Loucy (cell line): ENCODE measurements around the gene SLC17A1.

Experiments
- H2AFZ ChIP-seq: fragments of 200-600 bp; sonication (generic); 2 replicates; pipeline ENCODE4 v1.6.0; 2016; ENCODE audit warnings: antibody characterized with exemption, mild to moderate bottlenecking, low read length, moderate library complexity
- H3F3A ChIP-seq: fragments of 200-600 bp; 2 replicates; pipeline ENCODE4 v1.6.0; 2016; ENCODE audit warnings: antibody characterized with exemption, low read depth, mild to moderate bottlenecking
- H3K27me3 ChIP-seq: fragments of 200-600 bp; sonication (generic); 2 replicates; pipeline ENCODE4 v1.6.1; 2014; ENCODE audit warnings: low read length, mild to moderate bottlenecking; ENCODE audit not compliant: insufficient read depth, poor library complexity, severe bottlenecking
- H3K36me3 ChIP-seq: fragments of 200-600 bp; sonication (generic); 2 replicates; pipeline ENCODE4 v1.6.1; 2016; ENCODE audit warnings: low read length; ENCODE audit not compliant: insufficient read depth
- H3K4me1 ChIP-seq: fragments of 200-600 bp; sonication (generic); 2 replicates; pipeline ENCODE4 v1.5.1; 2014; ENCODE audit warnings: low read length, mild to moderate bottlenecking; ENCODE audit not compliant: insufficient read depth, poor library complexity, severe bottlenecking
- H3K4me2 ChIP-seq: fragments of 200-600 bp; sonication (generic); 2 replicates; pipeline ENCODE4 v1.6.0; 2014; ENCODE audit warnings: antibody characterized with exemption, low read length, low read depth, mild to moderate bottlenecking; ENCODE audit not compliant: poor library complexity, severe bottlenecking
- H3K4me3 ChIP-seq: fragments of 200-600 bp; sonication (generic); 2 replicates; pipeline ENCODE4 v1.5.1; 2014; ENCODE audit warnings: low read length, mild to moderate bottlenecking, mixed read lengths; ENCODE audit not compliant: poor library complexity, severe bottlenecking
- H3K79me2 ChIP-seq: fragments of 200-600 bp; sonication (generic); 2 replicates; pipeline ENCODE4 v1.6.1; 2014; ENCODE audit warnings: low read length; ENCODE audit not compliant: insufficient read depth
- H3K9ac ChIP-seq: fragments of 200-600 bp; sonication (generic); 2 replicates; pipeline ENCODE4 v1.6.0; 2014; ENCODE audit warnings: mild to moderate bottlenecking, low read depth, low read length, moderate library complexity; ENCODE audit not compliant: poor library complexity, severe bottlenecking
- H3K9me2 ChIP-seq: fragments of 200-600 bp; sonication (generic); replicated peaks from 2 replicates; pipeline ENCODE4 v1.6.1; 2016; ENCODE audit warnings: low read depth, low read length, mixed read lengths
- H3K9me3 ChIP-seq: fragments of 200-600 bp; sonication (generic); 2 replicates; pipeline ENCODE4 v1.6.1; 2014; ENCODE audit warnings: mild to moderate bottlenecking, antibody characterized with exemption, low read length, low read depth; ENCODE audit not compliant: insufficient read depth
- H4K20me1 ChIP-seq: fragments of 200-600 bp; sonication (generic); 2 replicates; pipeline ENCODE4 v1.6.0; 2014; ENCODE audit warnings: antibody characterized with exemption, low read length, mild to moderate bottlenecking; ENCODE audit not compliant: insufficient read depth, poor library complexity, severe bottlenecking
- EZH2phosphoT487 ChIP-seq: fragments of 200-600 bp; IDR thresholded peaks from 2 replicates; pipeline ENCODE4 v1.6.1; 2018; ENCODE audit warnings: antibody characterized with exemption, mild to moderate bottlenecking, moderate library complexity, borderline replicate concordance
- TF ChIP-seq, protein P1 (sequence below): fragments of 200-600 bp; sonication (generic); conservative IDR thresholded peaks from 2 replicates; pipeline ENCODE4 v1.5.1; 2014; ENCODE audit warnings: mild to moderate bottlenecking, antibody characterized with exemption, low read length

SLC17A1 gene

DNA sequence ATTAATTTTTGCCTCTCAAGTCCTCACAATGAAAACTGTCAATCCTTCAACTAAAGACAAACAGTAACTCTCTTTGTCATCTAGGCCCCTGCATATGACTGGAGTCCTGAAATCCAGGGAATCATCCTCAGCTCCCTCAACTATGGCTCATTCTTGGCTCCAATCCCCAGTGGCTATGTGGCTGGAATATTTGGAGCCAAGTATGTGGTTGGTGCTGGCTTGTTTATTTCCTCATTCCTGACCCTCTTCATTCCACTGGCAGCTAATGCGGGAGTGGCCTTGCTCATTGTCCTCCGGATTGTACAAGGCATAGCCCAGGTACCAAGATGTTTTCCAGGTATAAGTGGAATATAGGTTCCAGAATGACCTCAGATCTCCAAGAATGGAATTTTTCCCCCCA lies 61.9 kb downstream of the SLC17A1 start:
- no peak overlapping the region for H3K9ac ChIP-seq
- H2AFZ ChIP-seq, result no peak overlapping the region
- no peaks in the 10 kb centered on the region for H3K36me3 ChIP-seq
- H3K79me2 ChIP-seq, result no peaks in the 10 kb centered on the region
- H3K4me3 ChIP-seq, result no peak overlapping the region
- no peaks in the 10 kb centered on the region for H4K20me1 ChIP-seq
- no peaks in the 10 kb centered on the region for H3K27me3 ChIP-seq
- H3K4me2 ChIP-seq, result no peak overlapping the region
- H3K9me2 ChIP-seq, result no peaks in the 10 kb centered on the region
- H3K9me3 ChIP-seq, result no peaks in the 10 kb centered on the region
- TF ChIP-seq, protein P1, sequence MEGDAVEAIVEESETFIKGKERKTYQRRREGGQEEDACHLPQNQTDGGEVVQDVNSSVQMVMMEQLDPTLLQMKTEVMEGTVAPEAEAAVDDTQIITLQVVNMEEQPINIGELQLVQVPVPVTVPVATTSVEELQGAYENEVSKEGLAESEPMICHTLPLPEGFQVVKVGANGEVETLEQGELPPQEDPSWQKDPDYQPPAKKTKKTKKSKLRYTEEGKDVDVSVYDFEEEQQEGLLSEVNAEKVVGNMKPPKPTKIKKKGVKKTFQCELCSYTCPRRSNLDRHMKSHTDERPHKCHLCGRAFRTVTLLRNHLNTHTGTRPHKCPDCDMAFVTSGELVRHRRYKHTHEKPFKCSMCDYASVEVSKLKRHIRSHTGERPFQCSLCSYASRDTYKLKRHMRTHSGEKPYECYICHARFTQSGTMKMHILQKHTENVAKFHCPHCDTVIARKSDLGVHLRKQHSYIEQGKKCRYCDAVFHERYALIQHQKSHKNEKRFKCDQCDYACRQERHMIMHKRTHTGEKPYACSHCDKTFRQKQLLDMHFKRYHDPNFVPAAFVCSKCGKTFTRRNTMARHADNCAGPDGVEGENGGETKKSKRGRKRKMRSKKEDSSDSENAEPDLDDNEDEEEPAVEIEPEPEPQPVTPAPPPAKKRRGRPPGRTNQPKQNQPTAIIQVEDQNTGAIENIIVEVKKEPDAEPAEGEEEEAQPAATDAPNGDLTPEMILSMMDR, result no peak
- no peak for TF ChIP-seq EZH2phosphoT487
- no peaks in the 10 kb centered on the region for H3F3A ChIP-seq
- H3K4me1 ChIP-seq, result no peaks in the 10 kb centered on the region

DNA sequence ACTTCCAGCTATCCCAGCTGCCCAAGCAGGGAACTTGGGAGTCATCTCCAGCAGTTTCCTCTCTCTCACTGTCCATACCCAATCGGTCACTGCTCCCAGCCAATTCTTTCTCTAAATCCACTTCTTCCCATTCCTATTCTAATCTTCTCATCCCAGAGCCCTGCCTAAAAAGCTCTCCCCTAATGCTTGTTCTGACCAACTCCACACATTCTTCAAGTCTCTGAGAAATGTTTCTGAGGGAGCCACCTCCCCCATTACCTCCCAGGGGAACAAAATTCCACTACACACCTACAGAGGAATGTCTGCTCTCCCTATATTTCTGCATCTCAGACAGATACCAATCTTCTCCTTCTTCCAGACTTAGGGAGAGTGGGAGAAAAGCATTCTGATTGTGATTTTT lies 63.3 kb downstream of the SLC17A1 start:
- Histone ChIP-seq H3K9me2 (no peaks in the 10 kb centered on the region), H3F3A (no peaks in the 10 kb centered on the region), H2AFZ (no peak overlapping the region), H3K27me3 (no peaks in the 10 kb centered on the region), H4K20me1 (no peaks in the 10 kb centered on the region), H3K4me1 (no peaks in the 10 kb centered on the region), H3K4me2 (no peak overlapping the region), H3K79me2 (no peaks in the 10 kb centered on the region), H3K9me3 (no peaks in the 10 kb centered on the region), H3K36me3 (no peaks in the 10 kb centered on the region), H3K4me3 (no peak overlapping the region), H3K9ac (no peak overlapping the region)
- TF ChIP-seq EZH2phosphoT487, result no peak
- TF ChIP-seq, protein P1, result no peak

DNA sequence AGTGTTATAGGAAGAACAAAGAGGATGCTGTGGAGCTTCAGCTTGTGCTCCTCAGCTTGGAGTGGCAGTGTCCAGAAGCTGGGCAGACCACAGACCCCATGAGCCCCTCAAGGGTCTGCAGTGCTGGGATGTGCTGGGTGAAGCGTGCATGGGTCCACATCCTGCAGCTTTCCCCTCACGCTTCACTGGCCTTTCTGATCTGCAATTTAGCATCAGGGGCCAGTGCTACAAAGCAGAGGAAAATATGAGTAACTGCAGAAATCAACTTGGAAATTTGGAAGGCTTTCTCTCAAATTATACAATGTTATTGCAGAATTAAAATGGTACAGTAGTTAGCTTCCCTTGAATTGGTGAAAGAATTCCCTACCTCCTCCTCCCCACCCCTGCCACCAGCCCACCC lies 67.2 kb downstream of the SLC17A1 start:
- H3K27me3 ChIP-seq, result no peaks in the 10 kb centered on the region
- H3K4me2 ChIP-seq, result no peak overlapping the region
- H3K4me3 ChIP-seq, result no peak overlapping the region
- H3F3A ChIP-seq, result no peaks in the 10 kb centered on the region
- H3K36me3 ChIP-seq, result no peaks in the 10 kb centered on the region
- no peaks in the 10 kb centered on the region for H3K9me2 ChIP-seq
- H4K20me1 ChIP-seq, result no peaks in the 10 kb centered on the region
- H3K79me2 ChIP-seq, result no peaks in the 10 kb centered on the region
- no peak overlapping the region for H3K9ac ChIP-seq
- no peaks in the 10 kb centered on the region for H3K9me3 ChIP-seq
- TF ChIP-seq, protein P1, result no peak
- no peak for TF ChIP-seq EZH2phosphoT487
- H2AFZ ChIP-seq, result no peak overlapping the region
- H3K4me1 ChIP-seq, result no peaks in the 10 kb centered on the region
